Parathyroid adenoma (tissue), 2 donors: ENCODE data around the gene REG4.

ENCODE experiments used
- H2AFZ ChIP-seq: fragments of 300-600 bp; sonication (generic); one replicate; pipeline ENCODE4 v1.7.0; 2017; ENCODE audit warnings: antibody characterized with exemption, mild to moderate bottlenecking
- H3K27ac ChIP-seq: fragments of 300-600 bp; sonication (generic); one replicate; pipeline ENCODE4 v1.7.0; 2017
- H3K27me3 ChIP-seq: fragments of 300-600 bp; sonication (generic); one replicate; pipeline ENCODE4 v1.7.0; 2017; ENCODE audit warnings: low read length; ENCODE audit not compliant: control insufficient read depth, insufficient read depth
- H3K36me3 ChIP-seq: fragments of 300-600 bp; sonication (generic); one replicate; pipeline ENCODE4 v1.7.0; 2017; ENCODE audit warnings: low read length; ENCODE audit not compliant: control insufficient read depth, insufficient read depth
- H3K4me1 ChIP-seq: fragments of 300-600 bp; sonication (generic); one replicate; pipeline ENCODE4 v1.7.0; 2017; ENCODE audit warnings: control low read depth
- H3K4me2 ChIP-seq: fragments of 300-600 bp; sonication (generic); one replicate; pipeline ENCODE4 v1.7.0; 2017; ENCODE audit warnings: low read length
- H3K4me3 ChIP-seq: fragments of 300-600 bp; sonication (generic); one replicate; pipeline ENCODE4 v1.7.0; 2017; ENCODE audit warnings: low read depth, low read length
- H3K79me2 ChIP-seq: fragments of 300-600 bp; sonication (generic); one replicate; pipeline ENCODE4 v1.7.0; 2017; ENCODE audit warnings: control low read depth
- H3K9ac ChIP-seq: fragments of 300-600 bp; sonication (generic); one replicate; pipeline ENCODE4 v1.7.0; 2017; ENCODE audit warnings: mild to moderate bottlenecking
- H3K9me3 ChIP-seq: fragments of 300-600 bp; sonication (generic); one replicate; pipeline ENCODE4 v1.7.0; 2017; ENCODE audit warnings: low read length; ENCODE audit not compliant: control insufficient read depth
- TF ChIP-seq, protein P1 (sequence below): fragments of 300-600 bp; sonication (generic); IDR thresholded peaks from one replicate; pipeline ENCODE4 v1.7.0; 2017; ENCODE audit warnings: antibody characterized with exemption, mild to moderate bottlenecking
- donor health status: primary hyperparathyroidism.

The REG4 gene

DNA sequence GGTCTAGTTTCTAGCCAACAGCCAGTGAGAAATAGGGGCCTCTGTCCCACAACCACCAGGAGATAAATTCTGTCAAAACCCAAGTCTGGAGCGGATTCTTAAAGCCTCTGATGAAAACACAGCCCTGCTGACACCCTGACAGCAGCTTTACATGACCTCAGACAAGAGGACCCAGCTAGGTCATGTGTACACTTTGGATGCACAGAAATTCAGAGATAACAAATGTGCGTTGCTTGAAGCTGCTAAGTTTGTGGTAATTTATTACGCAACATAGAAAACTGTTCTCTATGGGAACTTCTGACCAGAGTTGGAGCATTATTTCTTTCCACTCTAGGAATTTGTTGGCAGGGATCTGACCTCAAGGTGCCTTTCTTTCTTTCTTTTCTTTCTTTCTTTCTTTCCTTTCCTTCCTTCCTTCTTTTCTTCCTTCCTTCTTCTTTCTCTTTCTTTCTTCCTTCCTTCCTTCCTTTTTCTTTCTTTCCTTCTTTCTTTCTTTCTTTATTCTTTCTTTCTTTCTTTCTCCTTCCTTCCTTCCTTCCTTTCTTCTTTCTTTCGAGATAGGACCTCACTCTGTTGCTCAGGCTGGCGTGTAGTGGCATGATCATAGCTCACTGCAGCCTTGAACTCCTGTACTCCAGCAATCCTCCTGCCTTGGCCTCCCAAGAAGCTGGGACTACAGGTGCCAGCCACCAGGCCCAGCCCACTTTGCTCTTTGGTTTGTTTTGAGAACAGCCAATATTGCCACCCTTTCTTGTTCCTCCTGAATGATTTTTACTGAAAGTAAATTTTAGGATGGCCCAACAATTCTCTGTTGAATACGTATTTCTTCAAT, 27.7 kb downstream of the REG4 start:
- Histone ChIP-seq H3K4me1 (peaks cover 14% of the 10 kb centered on the region), H3K9ac (no peak overlapping the region), H3K36me3 (no peaks in the 10 kb centered on the region), H3K4me3 (no peak overlapping the region), H3K27ac (peak overlapping the region; percentile 6), H3K27me3 (no peaks in the 10 kb centered on the region), H3K79me2 (no peaks in the 10 kb centered on the region), H3K9me3 (no peaks in the 10 kb centered on the region), H2AFZ (peak overlapping the region; percentile 50), H3K4me2 (no peak overlapping the region)
- TF ChIP-seq, protein P1, sequence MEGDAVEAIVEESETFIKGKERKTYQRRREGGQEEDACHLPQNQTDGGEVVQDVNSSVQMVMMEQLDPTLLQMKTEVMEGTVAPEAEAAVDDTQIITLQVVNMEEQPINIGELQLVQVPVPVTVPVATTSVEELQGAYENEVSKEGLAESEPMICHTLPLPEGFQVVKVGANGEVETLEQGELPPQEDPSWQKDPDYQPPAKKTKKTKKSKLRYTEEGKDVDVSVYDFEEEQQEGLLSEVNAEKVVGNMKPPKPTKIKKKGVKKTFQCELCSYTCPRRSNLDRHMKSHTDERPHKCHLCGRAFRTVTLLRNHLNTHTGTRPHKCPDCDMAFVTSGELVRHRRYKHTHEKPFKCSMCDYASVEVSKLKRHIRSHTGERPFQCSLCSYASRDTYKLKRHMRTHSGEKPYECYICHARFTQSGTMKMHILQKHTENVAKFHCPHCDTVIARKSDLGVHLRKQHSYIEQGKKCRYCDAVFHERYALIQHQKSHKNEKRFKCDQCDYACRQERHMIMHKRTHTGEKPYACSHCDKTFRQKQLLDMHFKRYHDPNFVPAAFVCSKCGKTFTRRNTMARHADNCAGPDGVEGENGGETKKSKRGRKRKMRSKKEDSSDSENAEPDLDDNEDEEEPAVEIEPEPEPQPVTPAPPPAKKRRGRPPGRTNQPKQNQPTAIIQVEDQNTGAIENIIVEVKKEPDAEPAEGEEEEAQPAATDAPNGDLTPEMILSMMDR: no peak

DNA sequence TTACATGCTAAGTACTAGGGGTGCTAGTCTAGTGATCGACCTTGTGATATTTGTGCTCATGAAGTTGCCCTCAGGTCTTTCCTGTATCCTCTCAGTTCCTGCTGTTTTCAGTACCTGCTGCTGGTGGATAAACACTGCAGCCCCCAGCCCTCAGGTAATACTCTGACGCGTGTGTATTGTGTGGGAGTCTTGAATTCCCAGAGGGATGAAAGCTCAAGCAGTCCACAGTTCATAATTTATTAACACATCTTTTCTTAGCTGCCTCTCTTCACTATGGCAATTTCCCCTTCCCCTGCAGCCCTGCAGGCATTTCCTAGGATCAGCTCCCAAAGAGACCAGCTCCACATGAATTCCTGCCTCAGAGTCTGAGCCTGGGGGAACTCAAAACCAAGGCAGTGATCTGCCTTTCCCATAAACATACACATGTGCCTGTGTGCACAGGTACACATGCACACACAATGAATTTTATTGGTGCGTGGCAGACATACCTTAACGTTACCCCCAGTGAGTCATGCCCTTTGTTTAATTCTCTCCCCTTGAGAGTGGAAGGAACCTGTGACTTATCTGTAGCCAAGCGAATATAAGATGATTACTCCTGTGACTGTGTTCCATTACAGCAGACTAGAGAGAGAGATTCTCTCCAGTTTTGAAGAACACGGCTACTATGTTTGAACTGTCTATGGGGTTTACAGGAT, 28.5 kb downstream of the REG4 start:
- Histone ChIP-seq H3K27me3 (no peaks in the 10 kb centered on the region), H3K79me2 (no peaks in the 10 kb centered on the region), H2AFZ (peak overlapping the region; percentile 50), H3K4me1 (peaks cover 14% of the 10 kb centered on the region), H3K9ac (no peak overlapping the region), H3K9me3 (no peaks in the 10 kb centered on the region), H3K4me3 (no peak overlapping the region), H3K4me2 (no peak overlapping the region), H3K36me3 (no peaks in the 10 kb centered on the region), H3K27ac (no peak overlapping the region)
- TF ChIP-seq, protein P1: no peak

GRCh38 chr1:119781434-119782210, 29.6 kb downstream of the REG4 start:
- no peaks in the 10 kb centered on the region for H3K9me3 ChIP-seq
- H3K4me3 ChIP-seq: no peak overlapping the region
- no peak overlapping the region for H3K4me2 ChIP-seq
- no peaks in the 10 kb centered on the region for H3K36me3 ChIP-seq
- no peaks in the 10 kb centered on the region for H3K27me3 ChIP-seq
- no peak overlapping the region for H2AFZ ChIP-seq
- peak overlapping the region; percentile 77 for H3K27ac ChIP-seq
- peaks cover 14% of the 10 kb centered on the region for H3K4me1 ChIP-seq
- TF ChIP-seq, protein P1: no peak
- H3K79me2 ChIP-seq: no peaks in the 10 kb centered on the region
- no peak overlapping the region for H3K9ac ChIP-seq

DNA sequence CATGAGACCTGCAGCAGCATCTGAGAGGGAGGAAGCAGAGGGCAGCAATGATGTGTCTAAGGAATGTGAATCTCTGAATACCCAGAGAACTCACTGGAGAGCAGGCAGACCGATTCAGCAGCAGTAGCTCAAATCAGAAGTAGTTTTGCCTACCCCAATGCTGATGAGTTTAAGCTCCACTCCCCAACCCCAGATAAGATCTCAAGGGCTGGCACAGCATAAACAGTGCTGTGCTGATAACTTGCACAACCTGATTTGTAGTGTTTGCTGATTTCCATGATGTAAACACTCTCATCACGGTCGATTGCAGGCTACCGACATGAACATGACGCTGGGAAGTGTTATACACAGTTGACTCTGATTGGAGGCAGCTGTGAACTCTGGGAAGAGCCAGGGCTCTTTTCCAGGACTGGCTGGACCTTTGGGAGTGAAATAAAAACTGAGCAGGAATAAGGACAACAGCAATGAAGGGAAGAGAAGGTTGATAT, 31.3 kb downstream of the REG4 start:
- Histone ChIP-seq H3K4me2 (peak overlapping the region; percentile 52), H3K4me3 (peak overlapping the region; percentile 36), H2AFZ (peak overlapping the region; percentile 31), H3K9me3 (no peaks in the 10 kb centered on the region), H3K27ac (peak overlapping the region; percentile 77), H3K4me1 (peaks cover 19% of the 10 kb centered on the region), H3K36me3 (no peaks in the 10 kb centered on the region), H3K27me3 (no peaks in the 10 kb centered on the region), H3K79me2 (no peaks in the 10 kb centered on the region), H3K9ac (no peak overlapping the region)
- TF ChIP-seq, protein P1: no peak
